WTC11 (cell line): ENCODE measurements around the gene CPVL.

Source experiments
- ATF2 ChIP-seq: sonication (generic); formaldehyde crosslinking; IDR thresholded peaks from 2 replicates; pipeline ENCODE4 v1.8.1; 2022; ENCODE audit warnings: low read depth, missing genetic modification reagents, borderline replicate concordance
- ATF3 ChIP-seq: sonication (generic); formaldehyde crosslinking; conservative IDR thresholded peaks from 2 replicates; pipeline ENCODE4 v1.8.1; 2022; ENCODE audit warnings: mild to moderate bottlenecking, missing genetic modification reagents
- CDX4 ChIP-seq: fragments of 250-450 bp; sonication (Bioruptor Pico); IDR thresholded peaks from 2 replicates; pipeline ENCODE4 v1.9.0; 2021; ENCODE audit warnings: moderate library complexity, mild to moderate bottlenecking, inconsistent platforms, borderline replicate concordance
- CREB1 ChIP-seq: sonication (generic); formaldehyde crosslinking; IDR thresholded peaks from 2 replicates; pipeline ENCODE4 v1.8.0; 2023; ENCODE audit warnings: mild to moderate bottlenecking, missing genetic modification reagents
- CREM ChIP-seq: sonication (generic); formaldehyde crosslinking; IDR thresholded peaks from 2 replicates; pipeline ENCODE4 v1.8.1; 2022; ENCODE audit warnings: mild to moderate bottlenecking, missing genetic modification reagents, moderate library complexity
- CTCF ChIP-seq: fragments of 200-600 bp; IDR thresholded peaks from 2 replicates; pipeline ENCODE4 v1.8.0; 2022; ENCODE audit warnings: antibody characterized with exemption
- FOXK1 ChIP-seq: sonication (generic); formaldehyde crosslinking; IDR thresholded peaks from 2 replicates; pipeline ENCODE4 v1.8.0; 2022; ENCODE audit warnings: mild to moderate bottlenecking, moderate library complexity, missing genetic modification reagents
- IRF1 ChIP-seq: sonication (generic); formaldehyde crosslinking; IDR thresholded peaks from 2 replicates; pipeline ENCODE4 v1.8.0; 2023; ENCODE audit warnings: missing genetic modification reagents
- KAT7 ChIP-seq: sonication (generic); formaldehyde crosslinking; IDR thresholded peaks from 2 replicates; pipeline ENCODE4 v1.8.1; 2023; ENCODE audit warnings: missing genetic modification reagents, mild to moderate bottlenecking, borderline replicate concordance
- MAX ChIP-seq: sonication (generic); formaldehyde crosslinking; IDR thresholded peaks from 2 replicates; pipeline ENCODE4 v1.8.0; 2022; ENCODE audit warnings: mild to moderate bottlenecking, missing genetic modification reagents
- OVOL2 ChIP-seq: fragments of 250-450 bp; sonication (Bioruptor Pico); IDR thresholded peaks from 2 replicates; pipeline ENCODE4 v1.9.0; 2021; ENCODE audit warnings: mild to moderate bottlenecking, borderline replicate concordance
- USF2 ChIP-seq: sonication (generic); formaldehyde crosslinking; IDR thresholded peaks from 2 replicates; pipeline ENCODE4 v1.8.1; 2023; ENCODE audit warnings: mild to moderate bottlenecking, missing genetic modification reagents, moderate library complexity
- ZNF232 ChIP-seq: sonication (generic); formaldehyde crosslinking; IDR thresholded peaks from 2 replicates; pipeline ENCODE4 v1.8.0; 2022; ENCODE audit warnings: mild to moderate bottlenecking, missing genetic modification reagents
- ZNF512 ChIP-seq: sonication (generic); formaldehyde crosslinking; IDR thresholded peaks from 2 replicates; pipeline ENCODE4 v1.8.1; 2022; ENCODE audit warnings: missing genetic modification reagents, borderline replicate concordance

- TF ChIP-seq CDX4: no peak
- TF ChIP-seq ATF2: no peak
- no peak for TF ChIP-seq ZNF232 (CRISPR knock-in tag)
- TF ChIP-seq CTCF: no peak
- TF ChIP-seq FOXK1: no peak
- TF ChIP-seq CREB1 (CRISPR knock-in tag): no peak
- TF ChIP-seq KAT7: no peak
- no peak for TF ChIP-seq USF2 (CRISPR knock-in tag)
- no peak for TF ChIP-seq IRF1 (CRISPR knock-in tag)
- no peak for TF ChIP-seq CREM (CRISPR knock-in tag)
- no peak for TF ChIP-seq ATF3
- TF ChIP-seq OVOL2 (CRISPR knock-in tag): no peak
- TF ChIP-seq MAX (CRISPR knock-in tag): no peak
- TF ChIP-seq ZNF512 (CRISPR knock-in tag): no peak
Measured at GRCh38 chr7:29126804-29127203, 19.5 kb downstream of the CPVL start.
